ENCODE data around the gene ZNF365. TPM values are rescaled to one million over a fixed set of nuclear protein-coding genes. Genes with fewer than 3 reads are reported as not detected.
"Not testable (repeated sequence)": the region's sequence is repeated elsewhere in the genome, so short reads cannot be mapped to it uniquely, and the experiment has no call there.

Gene ZNF365
- total RNA-seq, 4 donors from 2014 or later: 1.3 TPM; not detected in 3

- intact Hi-C loops (cut with DNase I; ENCODE audit: low total_unique reads): no loop called here
- no peaks in the 10 kb centered on the region for H3K4me1 ChIP-seq
- TF ChIP-seq POLR2A (IDR thresholded peaks at IDR 0.05) (no peak), CTCF (IDR thresholded peaks at IDR 0.05) (no peak)
- no peak overlapping the region for H3K27ac ChIP-seq
- H3K4me3 ChIP-seq: no peak overlapping the region
- no peaks in the 10 kb centered on the region for H3K27me3 ChIP-seq
- DNase-seq: no peak
- H3K9me3 ChIP-seq: peaks cover 0 to 8% of the 10 kb centered on the region in 2 donors
- no peaks in the 10 kb centered on the region for H3K36me3 ChIP-seq
These were observed 31.2 kb upstream of the ZNF365 start for GRCh38 chr10:62343000-62343399.

GRCh38 chr10:62348029-62348428 is 26.1 kb upstream of the ZNF365 start:
- H3K9me3 ChIP-seq: peaks cover 0 to 5% of the 10 kb centered on the region in 2 donors
- no peaks in the 10 kb centered on the region for H3K4me1 ChIP-seq
- no peak overlapping the region for H3K4me3 ChIP-seq
- no peaks in the 10 kb centered on the region for H3K36me3 ChIP-seq
- TF ChIP-seq CTCF (IDR thresholded peaks at IDR 0.05) (no peak), POLR2A (IDR thresholded peaks at IDR 0.05) (no peak)
- H3K27ac ChIP-seq: no peak overlapping the region
- no peaks in the 10 kb centered on the region for H3K27me3 ChIP-seq
- intact Hi-C loops (cut with DNase I; ENCODE audit: low total_unique reads): no loop called here
- DNase-seq: no peak

- H3K4me3 ChIP-seq: no peak overlapping the region
- intact Hi-C loops (cut with DNase I; ENCODE audit: low total_unique reads): no loop called here
- H3K27ac ChIP-seq: no peak overlapping the region
- no peaks in the 10 kb centered on the region for H3K27me3 ChIP-seq
- DNase-seq: no peak
- H3K9me3 ChIP-seq: peaks cover 0 to 5% of the 10 kb centered on the region in 2 donors
- H3K36me3 ChIP-seq: no peaks in the 10 kb centered on the region
- no peaks in the 10 kb centered on the region for H3K4me1 ChIP-seq
- TF ChIP-seq CTCF (IDR thresholded peaks at IDR 0.05): no peak
These were observed 21.7 kb upstream of the ZNF365 start for GRCh38 chr10:62352356-62352970.

GRCh38 chr10:62354916-62355315 is 19.3 kb upstream of the ZNF365 start:
- H3K9me3 ChIP-seq: no peaks in the 10 kb centered on the region
- H3K4me1 ChIP-seq: no peaks in the 10 kb centered on the region
- H3K36me3 ChIP-seq: no peaks in the 10 kb centered on the region
- H3K27me3 ChIP-seq: no peaks in the 10 kb centered on the region
- DNase-seq: no peak
- intact Hi-C loops (cut with DNase I; ENCODE audit: low total_unique reads): no loop called here
- no peak overlapping the region for H3K4me3 ChIP-seq
- H3K27ac ChIP-seq: no peak overlapping the region
- TF ChIP-seq CTCF (IDR thresholded peaks at IDR 0.05) (no peak), POLR2A (IDR thresholded peaks at IDR 0.05) (no peak)

- intact Hi-C loops (cut with DNase I; ENCODE audit: low total_unique reads): no loop called here
- H3K27ac ChIP-seq: no peak overlapping the region
- no peaks in the 10 kb centered on the region for H3K36me3 ChIP-seq
- no peak for TF ChIP-seq CTCF (IDR thresholded peaks at IDR 0.05)
- TF ChIP-seq POLR2A (IDR thresholded peaks at IDR 0.05): no peak
- H3K27me3 ChIP-seq: no peaks in the 10 kb centered on the region
- H3K9me3 ChIP-seq: no peaks in the 10 kb centered on the region
- no peak overlapping the region for H3K4me3 ChIP-seq
- DNase-seq: no peak
- no peaks in the 10 kb centered on the region for H3K4me1 ChIP-seq
These were observed 17.7 kb upstream of the ZNF365 start for GRCh38 chr10:62356447-62356846.

GRCh38 chr10:62358151-62358550 is 16.0 kb upstream of the ZNF365 start:
- H3K27ac ChIP-seq; H3K27me3 ChIP-seq; intact Hi-C loops (cut with DNase I; ENCODE audit: low total_unique reads); H3K36me3 ChIP-seq; H3K9me3 ChIP-seq; H3K4me1 ChIP-seq; H3K4me3 ChIP-seq; DNase-seq: not testable (repeated sequence)

Measured in uterus (tissue), 4 donors.